Transverse colon (tissue), 4 donors: ENCODE data around the gene ADAMTS3.

Experiments used
- EP300 ChIP-seq: sonication (generic); formaldehyde crosslinking; IDR thresholded peaks from one replicate; pipeline ENCODE4 v1.6.1; 2017; ENCODE audit warnings: antibody characterized with exemption, low read depth
- POLR2A ChIP-seq: fragments of 450-650 bp; IDR thresholded peaks from one replicate; pipeline ENCODE4 v1.6.1; 2016; ENCODE audit warnings: antibody characterized with exemption, mild to moderate bottlenecking, moderate library complexity
- POLR2AphosphoS5 ChIP-seq, 3 donors: sonication (generic); formaldehyde crosslinking; IDR thresholded peaks; one replicate each; pipeline ENCODE4 v1.6.1; 2016; ENCODE audit warnings: antibody characterized with exemption in 3 of 3
- TF ChIP-seq, protein P1 (sequence below), 5 experiments: fragments of 200-600 bp in 3 of 5; fragments of 450-650 bp in 2 of 5; sonication (generic) in 3 of 5; IDR thresholded peaks; 1 replicate in 2 of 5; 2 replicates in 3 of 5; pipeline ENCODE4 v1.5.1; 2016 to 2017; ENCODE audit warnings: antibody characterized with exemption in 5 of 5, inconsistent platforms in 3 of 5, mild to moderate bottlenecking in 2 of 5, moderate library complexity in 1 of 5

DNA sequence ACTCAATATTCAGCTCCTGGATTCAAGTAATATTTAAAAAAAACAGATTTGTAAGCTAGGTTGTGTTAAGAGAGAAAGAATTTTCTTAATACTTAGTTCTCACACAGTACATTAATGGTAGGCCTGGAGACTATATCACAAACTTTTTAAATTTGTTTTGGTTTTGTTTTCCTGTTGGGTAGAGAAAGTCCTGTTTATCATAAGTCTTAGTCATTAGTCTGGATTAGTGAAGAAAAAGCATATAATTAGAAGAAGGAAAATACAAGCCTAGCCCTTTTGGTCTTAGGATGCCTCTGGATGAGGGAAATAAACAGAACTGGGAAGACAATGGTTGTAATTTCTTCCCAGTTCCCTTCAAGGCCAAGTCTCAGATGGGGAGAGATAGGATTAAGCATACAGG lies 163.6 kb downstream of the ADAMTS3 start:
- TF ChIP-seq EP300 (no peak), POLR2A (no peak), POLR2AphosphoS5 (IDR thresholded peaks at IDR 0.05) (no peak)
- TF ChIP-seq, protein P1, sequence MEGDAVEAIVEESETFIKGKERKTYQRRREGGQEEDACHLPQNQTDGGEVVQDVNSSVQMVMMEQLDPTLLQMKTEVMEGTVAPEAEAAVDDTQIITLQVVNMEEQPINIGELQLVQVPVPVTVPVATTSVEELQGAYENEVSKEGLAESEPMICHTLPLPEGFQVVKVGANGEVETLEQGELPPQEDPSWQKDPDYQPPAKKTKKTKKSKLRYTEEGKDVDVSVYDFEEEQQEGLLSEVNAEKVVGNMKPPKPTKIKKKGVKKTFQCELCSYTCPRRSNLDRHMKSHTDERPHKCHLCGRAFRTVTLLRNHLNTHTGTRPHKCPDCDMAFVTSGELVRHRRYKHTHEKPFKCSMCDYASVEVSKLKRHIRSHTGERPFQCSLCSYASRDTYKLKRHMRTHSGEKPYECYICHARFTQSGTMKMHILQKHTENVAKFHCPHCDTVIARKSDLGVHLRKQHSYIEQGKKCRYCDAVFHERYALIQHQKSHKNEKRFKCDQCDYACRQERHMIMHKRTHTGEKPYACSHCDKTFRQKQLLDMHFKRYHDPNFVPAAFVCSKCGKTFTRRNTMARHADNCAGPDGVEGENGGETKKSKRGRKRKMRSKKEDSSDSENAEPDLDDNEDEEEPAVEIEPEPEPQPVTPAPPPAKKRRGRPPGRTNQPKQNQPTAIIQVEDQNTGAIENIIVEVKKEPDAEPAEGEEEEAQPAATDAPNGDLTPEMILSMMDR (IDR thresholded peaks at IDR 0.05) = no peak
